GM10847 (cell line): Measurements from ENCODE around the gene CCNG1.

Experiments used
- POLR2A ChIP-seq: IDR thresholded peaks from 2 replicates; pipeline ENCODE4 v1.6.1; 2011; ENCODE audit not compliant: insufficient read length; ENCODE audit errors: extremely low read depth

Gene CCNG1

GRCh38 chr5:163436515-163436914 is 880 bp upstream of the CCNG1 start:
- TF ChIP-seq POLR2A = no peak

GRCh38 chr5:163437011-163437308 is 435 bp upstream of the CCNG1 start:
- TF ChIP-seq POLR2A = no peak

- no peak for TF ChIP-seq POLR2A
Observed at GRCh38 chr5:163439092-163439425, 1.7 kb downstream of the CCNG1 start.

GRCh38 chr5:163440954-163441353 is 3.6 kb downstream of the CCNG1 start:
- no peak for TF ChIP-seq POLR2A

- TF ChIP-seq POLR2A = no peak
Observed at GRCh38 chr5:163444526-163444925, 7.1 kb downstream of the CCNG1 start.

GRCh38 chr5:163445345-163445744 is 8.0 kb downstream of the CCNG1 start:
- no peak for TF ChIP-seq POLR2A

- no peak for TF ChIP-seq POLR2A
Observed at GRCh38 chr5:163447191-163447590, 9.8 kb downstream of the CCNG1 start.

GRCh38 chr5:163447875-163448274 is 10.5 kb downstream of the CCNG1 start:
- no peak for TF ChIP-seq POLR2A

GRCh38 chr5:163448491-163448890 is 11.1 kb downstream of the CCNG1 start:
- no peak for TF ChIP-seq POLR2A

- no peak for TF ChIP-seq POLR2A
Observed at GRCh38 chr5:163451489-163451888, 14.1 kb downstream of the CCNG1 start.

- no peak for TF ChIP-seq POLR2A
Observed at GRCh38 chr5:163453705-163454104, 16.3 kb downstream of the CCNG1 start.

- TF ChIP-seq POLR2A = no peak
Observed at GRCh38 chr5:163456029-163456589, 18.7 kb downstream of the CCNG1 start.

GRCh38 chr5:163456840-163457239 is 19.4 kb downstream of the CCNG1 start:
- no peak for TF ChIP-seq POLR2A

GRCh38 chr5:163458778-163459385 is 21.5 kb downstream of the CCNG1 start:
- TF ChIP-seq POLR2A = no peak

- TF ChIP-seq POLR2A = no peak
Observed at GRCh38 chr5:163459462-163459818, 22.0 kb downstream of the CCNG1 start.

- TF ChIP-seq POLR2A = peak; percentile 96
Observed at GRCh38 chr5:163459819-163460561, 22.6 kb downstream of the CCNG1 start, which contains the start of gene NUDCD2. Gene NUDCD2 (minus strand): TSS chr5:163460102. CDS start chr5:163460050, 52 bp downstream.

GRCh38 chr5:163460562-163461171 is 23.3 kb downstream of the CCNG1 start, which contains the start of gene HMMR:
Gene HMMR (plus strand): TSS chr5:163460632. CDS start chr5:163460693, 61 bp downstream.
- TF ChIP-seq POLR2A = no peak

GRCh38 chr5:163463063-163463435 is 25.7 kb downstream of the CCNG1 start:
- TF ChIP-seq POLR2A = no peak
